GM13976 (cell line): ENCODE data around the gene RSPRY1.
"Not testable (repeated sequence)": the region's sequence is repeated elsewhere in the genome, so short reads cannot be mapped to it uniquely, and the experiment has no call there.

Source experiments
- DNase-seq: peaks from one replicate; pipeline ENCODE4 v3.0.0; 2012; ENCODE audit warnings: low spot score
- in situ Hi-C: fragments of 300-500 bp; cut with MboI; formaldehyde crosslinking; loops from one replicate; pipeline ENCODE4 v1.12.0; 2022; ENCODE audit warnings: low sequenced_read_pairs, mixed read lengths, inconsistent platforms; ENCODE audit not compliant: unreplicated experiment
- TF ChIP-seq, protein P1 (sequence below): IDR thresholded peaks from 2 replicates; pipeline ENCODE4 v1.5.1; 2012; ENCODE audit warnings: borderline replicate concordance, mild to moderate bottlenecking; ENCODE audit not compliant: insufficient read depth; ENCODE audit errors: extremely low read depth, missing control alignments, control extremely low read depth

The RSPRY1 gene

DNA sequence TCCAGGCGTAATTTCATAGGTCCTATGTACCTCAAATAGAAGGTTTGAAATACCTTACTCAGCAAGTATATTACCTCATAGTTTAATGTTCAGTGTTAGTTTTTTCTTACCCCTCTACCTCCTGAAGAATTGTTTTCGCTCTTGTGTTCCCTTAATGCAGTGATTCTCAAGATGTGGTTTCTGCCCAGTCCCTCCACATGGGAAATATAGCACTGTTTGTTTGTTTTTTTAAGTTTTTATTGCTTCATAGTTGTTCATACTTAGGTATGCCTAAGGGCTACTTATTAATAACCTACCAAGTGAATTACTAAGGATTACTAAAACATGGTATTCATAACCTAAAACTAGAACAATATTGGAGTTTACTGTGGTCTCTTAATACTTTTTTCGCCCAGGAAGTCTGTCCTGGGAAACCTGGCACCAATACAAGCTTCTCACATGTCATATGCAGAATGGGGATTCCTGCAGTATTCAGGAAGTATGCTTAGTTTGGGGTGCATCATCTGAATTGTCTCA is 5.0 kb downstream of the RSPRY1 start:
- in situ Hi-C loops = no loop called here
- no peak for DNase-seq
- TF ChIP-seq, protein P1, sequence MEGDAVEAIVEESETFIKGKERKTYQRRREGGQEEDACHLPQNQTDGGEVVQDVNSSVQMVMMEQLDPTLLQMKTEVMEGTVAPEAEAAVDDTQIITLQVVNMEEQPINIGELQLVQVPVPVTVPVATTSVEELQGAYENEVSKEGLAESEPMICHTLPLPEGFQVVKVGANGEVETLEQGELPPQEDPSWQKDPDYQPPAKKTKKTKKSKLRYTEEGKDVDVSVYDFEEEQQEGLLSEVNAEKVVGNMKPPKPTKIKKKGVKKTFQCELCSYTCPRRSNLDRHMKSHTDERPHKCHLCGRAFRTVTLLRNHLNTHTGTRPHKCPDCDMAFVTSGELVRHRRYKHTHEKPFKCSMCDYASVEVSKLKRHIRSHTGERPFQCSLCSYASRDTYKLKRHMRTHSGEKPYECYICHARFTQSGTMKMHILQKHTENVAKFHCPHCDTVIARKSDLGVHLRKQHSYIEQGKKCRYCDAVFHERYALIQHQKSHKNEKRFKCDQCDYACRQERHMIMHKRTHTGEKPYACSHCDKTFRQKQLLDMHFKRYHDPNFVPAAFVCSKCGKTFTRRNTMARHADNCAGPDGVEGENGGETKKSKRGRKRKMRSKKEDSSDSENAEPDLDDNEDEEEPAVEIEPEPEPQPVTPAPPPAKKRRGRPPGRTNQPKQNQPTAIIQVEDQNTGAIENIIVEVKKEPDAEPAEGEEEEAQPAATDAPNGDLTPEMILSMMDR = no peak

DNA sequence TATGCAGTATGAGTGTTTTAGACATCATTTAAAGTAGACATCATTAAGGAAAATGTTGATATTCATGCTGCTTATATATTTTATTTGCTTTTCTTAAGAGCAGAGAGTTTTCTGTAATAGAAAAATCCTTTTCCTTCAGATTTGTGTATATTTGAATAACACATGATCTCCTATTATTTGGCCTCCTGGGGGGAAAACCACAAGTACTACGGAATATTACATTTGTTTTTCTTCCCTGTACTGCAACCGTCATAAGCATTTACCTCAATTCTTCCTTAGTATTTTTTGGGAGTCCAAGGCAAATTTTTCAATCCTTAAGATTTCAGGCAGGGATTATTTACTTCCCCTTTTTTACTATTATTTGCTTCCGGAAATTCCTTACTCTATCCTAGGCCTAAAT is 6.0 kb downstream of the RSPRY1 start:
- TF ChIP-seq, protein P1 = no peak
- no peak for DNase-seq
- in situ Hi-C loops = no loop called here

- peak; percentile 36 for DNase-seq
- TF ChIP-seq, protein P1 = no peak
- in situ Hi-C loops = no loop called here
Observed at GRCh38 chr16:57192720-57193486, 6.8 kb downstream of the RSPRY1 start.

DNA sequence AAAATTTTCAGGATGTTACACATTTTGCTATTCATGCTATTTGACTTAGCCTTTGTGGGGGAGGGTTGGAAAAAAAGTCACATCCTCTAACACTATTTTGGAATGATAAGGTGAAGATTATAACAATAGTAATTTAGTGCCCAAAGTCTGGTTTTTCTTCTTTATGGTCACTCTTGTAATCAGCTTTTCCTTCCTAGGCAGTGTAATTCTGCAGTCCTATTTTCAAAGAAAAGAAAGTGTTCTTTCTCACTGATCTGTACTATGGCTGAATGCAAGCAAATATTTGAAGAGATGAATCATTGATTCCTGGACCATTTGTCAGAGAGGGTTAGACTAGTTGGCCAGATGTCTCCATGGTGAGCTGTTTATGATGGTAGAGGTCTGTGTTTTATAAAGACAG is 8.4 kb downstream of the RSPRY1 start:
- in situ Hi-C loops = no loop called here
- TF ChIP-seq, protein P1 = no peak
- no peak for DNase-seq

DNA sequence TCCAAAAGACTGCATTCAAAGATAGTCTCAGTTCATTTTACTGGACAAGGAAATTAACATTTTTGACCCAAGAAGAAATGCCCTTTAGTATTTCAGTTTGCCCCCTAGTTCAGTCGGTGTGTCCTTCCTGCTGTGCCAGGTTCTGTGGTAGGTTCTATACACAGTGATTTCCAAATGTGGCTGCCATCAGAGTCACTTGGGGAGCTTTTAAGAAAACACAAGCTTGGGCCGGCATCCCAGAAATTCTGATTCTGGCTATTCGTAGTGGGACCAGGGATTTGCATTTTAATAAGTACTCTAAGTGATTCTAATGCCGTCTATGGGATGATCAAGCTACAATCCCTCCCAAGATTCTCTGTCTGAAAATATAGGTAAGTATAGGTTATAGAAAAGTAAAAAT is 10.2 kb downstream of the RSPRY1 start:
- in situ Hi-C loops = no loop called here
- TF ChIP-seq, protein P1 = no peak
- no peak for DNase-seq

DNA sequence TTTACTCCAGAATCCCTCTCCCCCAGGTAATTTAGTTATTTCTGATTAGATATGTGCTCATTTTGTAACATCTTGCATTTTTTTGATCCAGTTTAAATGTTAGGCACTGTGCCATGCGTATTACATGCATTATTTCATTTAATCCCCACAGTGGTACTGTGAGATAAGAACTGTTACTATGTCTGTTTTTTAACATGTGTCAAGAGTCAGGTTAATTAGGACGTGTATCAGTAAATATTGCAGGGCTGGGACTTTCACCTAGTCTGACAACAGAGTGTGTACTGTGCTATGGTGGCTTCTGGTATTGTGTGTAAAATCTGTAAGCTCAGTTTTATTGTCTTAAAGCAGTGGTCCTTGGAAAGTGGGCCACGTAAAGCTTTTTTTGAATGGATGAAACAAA is 10.6 kb downstream of the RSPRY1 start:
- TF ChIP-seq, protein P1 = no peak
- in situ Hi-C loops = no loop called here
- DNase-seq = no peak

DNA sequence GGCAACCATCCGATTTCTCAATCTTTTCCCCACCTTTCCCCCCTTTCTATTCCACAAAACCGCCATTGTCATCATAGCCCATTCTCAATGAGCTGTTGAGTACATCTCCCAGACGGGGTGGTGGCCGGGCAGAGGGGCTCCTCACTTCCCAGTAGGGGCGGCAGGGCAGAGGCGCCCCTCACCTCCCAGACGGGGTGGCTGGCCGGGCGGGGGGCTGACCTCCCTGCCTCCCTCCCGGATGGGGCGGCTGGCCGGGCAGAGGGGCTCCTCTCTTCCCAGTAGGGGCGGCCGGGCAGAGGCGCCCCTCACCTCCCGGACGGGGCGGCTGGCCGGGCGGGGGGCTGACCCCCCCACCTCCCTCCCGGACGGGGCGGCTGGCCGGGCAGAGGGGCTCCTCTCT is 14.2 kb downstream of the RSPRY1 start:
- in situ Hi-C loops, DNase-seq: not testable (repeated sequence)

DNA sequence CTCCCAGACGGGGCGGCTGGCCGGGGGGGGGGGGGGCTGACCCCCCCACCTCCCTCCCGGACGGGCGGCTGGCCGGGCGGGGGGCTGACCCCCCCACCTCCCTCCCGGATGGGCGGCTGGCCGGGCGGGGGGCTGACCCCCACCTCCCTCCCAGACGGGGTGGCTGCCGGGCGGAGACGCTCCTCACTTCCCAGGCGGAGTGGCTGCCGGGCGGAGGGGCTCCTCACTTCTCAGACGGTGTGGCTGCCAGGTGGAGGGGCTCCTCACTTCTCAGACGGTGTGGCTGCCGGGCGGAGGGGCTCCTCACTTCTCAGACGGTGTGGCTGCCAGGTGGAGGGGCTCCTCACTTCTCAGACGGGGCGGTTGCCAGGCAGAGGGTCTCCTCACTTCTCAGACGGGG is 14.8 kb downstream of the RSPRY1 start:
- in situ Hi-C loops, DNase-seq: not testable (repeated sequence)
